Mesenchymal stem cell (in vitro differentiated cells and primary cell): Measurements from ENCODE around the gene NOP16.
A peak's percentile ranks its signal among the peaks of the same experiment; 100 is the strongest.

Experiments
- DNase-seq: peaks from one replicate; pipeline ENCODE4 v3.0.0-alpha.2; 2013
- H2AFZ ChIP-seq: one replicate; pipeline ENCODE4 v1.6.1; 2013; ENCODE audit warnings: low read depth, mild to moderate bottlenecking, control low read depth, inconsistent platforms, low read length, moderate library complexity
- H2AK5ac ChIP-seq: 2 replicates; pipeline ENCODE4 v1.6.1; 2013; ENCODE audit warnings: low read length, moderate library complexity, mild to moderate bottlenecking, inconsistent platforms; ENCODE audit not compliant: severe bottlenecking
- H2BK120ac ChIP-seq: one replicate; pipeline ENCODE4 v1.6.1; 2013; ENCODE audit warnings: low read depth, mild to moderate bottlenecking, inconsistent platforms, low read length, moderate library complexity
- H2BK12ac ChIP-seq, 2 experiments: one replicate each; pipeline ENCODE4 v1.6.1; 2013; ENCODE audit warnings: inconsistent platforms in 2 of 2, low read length in 2 of 2, mild to moderate bottlenecking in 2 of 2, moderate library complexity in 2 of 2, control low read depth in 1 of 2
- H2BK15ac ChIP-seq: one replicate; pipeline ENCODE4 v1.6.1; 2013; ENCODE audit warnings: mild to moderate bottlenecking, low read depth, inconsistent platforms; ENCODE audit not compliant: poor library complexity, severe bottlenecking
- H2BK5ac ChIP-seq: 2 replicates; pipeline ENCODE4 v1.6.1; 2013; ENCODE audit warnings: low read depth, mild to moderate bottlenecking, low read length, control low read depth, inconsistent platforms; ENCODE audit not compliant: poor library complexity, severe bottlenecking
- H3K14ac ChIP-seq, 2 experiments: one replicate each; pipeline ENCODE4 v1.6.1; 2013; ENCODE audit warnings: inconsistent platforms in 2 of 2, low read length in 2 of 2, control low read depth in 1 of 2, mild to moderate bottlenecking in 1 of 2, moderate library complexity in 1 of 2
- H3K18ac ChIP-seq, 2 experiments: one replicate each; pipeline ENCODE4 v1.6.1; 2013; ENCODE audit warnings: inconsistent platforms in 2 of 2, low read length in 2 of 2, control low read depth in 1 of 2, low read depth in 1 of 2, mild to moderate bottlenecking in 1 of 2
- H3K23ac ChIP-seq, 2 experiments: one replicate each; pipeline ENCODE4 v1.6.1; 2013; ENCODE audit warnings: inconsistent platforms in 2 of 2, low read length in 2 of 2, mild to moderate bottlenecking in 2 of 2, moderate library complexity in 2 of 2, control low read depth in 1 of 2
- H3K27ac ChIP-seq: 2 replicates; pipeline ENCODE4 v1.5.1; 2013; ENCODE audit warnings: mild to moderate bottlenecking, moderate library complexity, low read length, control low read depth, inconsistent platforms; ENCODE audit not compliant: poor library complexity, severe bottlenecking
- H3K27me3 ChIP-seq, 2 experiments: 2 replicates each; pipeline versions ENCODE4 v1.6.1 to v1.7.0; 2013; ENCODE audit warnings: low read length in 2 of 2, mild to moderate bottlenecking in 2 of 2, moderate library complexity in 2 of 2, control low read depth in 1 of 2, inconsistent platforms in 1 of 2; ENCODE audit not compliant: control insufficient read depth in 1 of 2, insufficient read depth in 1 of 2
- H3K36me3 ChIP-seq, 2 experiments: 2 replicates each; pipeline versions ENCODE4 v1.6.1 to v1.7.0; 2013; ENCODE audit warnings: low read length in 2 of 2, control low read depth in 1 of 2, inconsistent platforms in 1 of 2, low read depth in 1 of 2, mild to moderate bottlenecking in 1 of 2; ENCODE audit not compliant: insufficient read depth in 2 of 2, control insufficient read depth in 1 of 2
- H3K4ac ChIP-seq, 2 experiments: one replicate each; pipeline ENCODE4 v1.6.1; 2013; ENCODE audit warnings: inconsistent platforms in 2 of 2, low read length in 2 of 2, mild to moderate bottlenecking in 2 of 2, moderate library complexity in 2 of 2, control low read depth in 1 of 2, low read depth in 1 of 2
- H3K4me1 ChIP-seq: 2 replicates; pipeline ENCODE4 v1.6.1; 2013; ENCODE audit warnings: low read depth, low read length, control low read depth; ENCODE audit not compliant: control insufficient read depth, insufficient read depth
- H3K4me2 ChIP-seq: 2 replicates; pipeline ENCODE4 v1.6.1; 2013; ENCODE audit warnings: low read length, mild to moderate bottlenecking, inconsistent platforms; ENCODE audit not compliant: poor library complexity, severe bottlenecking
- H3K4me3 ChIP-seq, 2 experiments: 2 replicates each; pipeline versions ENCODE4 v1.5.1 to v1.7.0; 2013; ENCODE audit warnings: low read length in 2 of 2, mild to moderate bottlenecking in 2 of 2, control low read depth in 1 of 2, low read depth in 1 of 2; ENCODE audit not compliant: insufficient read depth in 1 of 2
- H3K79me1 ChIP-seq: replicated peaks from 2 replicates; pipeline ENCODE4 v1.6.1; 2013; ENCODE audit warnings: mild to moderate bottlenecking, control low read depth, low read length, inconsistent platforms; ENCODE audit not compliant: poor library complexity, severe bottlenecking
- H3K9ac ChIP-seq: 2 replicates; pipeline ENCODE4 v1.7.0; 2013; ENCODE audit warnings: mild to moderate bottlenecking, low read length, moderate library complexity
- H3K9me3 ChIP-seq: 2 replicates; pipeline ENCODE4 v1.7.0; 2013; ENCODE audit warnings: mild to moderate bottlenecking, low read length; ENCODE audit not compliant: control insufficient read depth
- H4K8ac ChIP-seq: one replicate; pipeline ENCODE4 v1.6.1; 2013; ENCODE audit warnings: inconsistent platforms, mild to moderate bottlenecking, low read length, moderate library complexity
- H4K91ac ChIP-seq: one replicate; pipeline ENCODE4 v1.6.1; 2013; ENCODE audit warnings: mild to moderate bottlenecking, low read length, inconsistent platforms
- WGBS: methylation state at CpG from one replicate; pipeline ENCODE4 v1.1.7; 2013; ENCODE audit warnings: mixed read lengths; 5-methylcytosine and 5-hydroxymethylcytosine counted together

The NOP16 gene

GRCh38 chr5:176361437-176362232 lies 26.8 kb downstream of the NOP16 start, which contains the start of gene KIAA1191:
Gene KIAA1191 (minus strand): TSS chr5:176361764. CDS start chr5:176359508, 2,256 bp downstream.
- Histone ChIP-seq H3K14ac (peak within 1 kb of the TSS; percentile 62 to 89), H2BK12ac (peak within 1 kb of the TSS in 1 of 2 experiments; percentile 18), H3K4me2 (peak within 1 kb of the TSS; percentile 78), H3K4ac (peak within 1 kb of the TSS; percentile 51 to 66), H3K9ac (peak within 1 kb of the TSS; percentile 95), H2AFZ (peak within 1 kb of the TSS; percentile 91), H3K36me3 (peaks cover 15 to 19% of the 10 kb centered on the region in 2 experiments), H3K27me3 (no peaks in the 10 kb centered on the region), H3K9me3 (no peaks in the 10 kb centered on the region), H2BK120ac (no peak within 1 kb of the TSS), H3K4me1 (peaks cover 18% of the 10 kb centered on the region), H3K4me3 (peak within 1 kb of the TSS; percentile 89 to 97), H2BK15ac (no peak within 1 kb of the TSS), H3K79me1 (peaks cover 10% of the 10 kb centered on the region), H2BK5ac (no peak within 1 kb of the TSS), H3K27ac (peak within 1 kb of the TSS; percentile 27), H3K23ac (peak within 1 kb of the TSS in 1 of 2 experiments; percentile 67), H4K8ac (peak within 1 kb of the TSS; percentile 84), H4K91ac (no peak within 1 kb of the TSS), H3K18ac (peak within 1 kb of the TSS; percentile 82 to 89), H2AK5ac (no peak within 1 kb of the TSS)
- peak; percentile 92 for DNase-seq
- WGBS, result 2% methylated on average over 52 of the region's 56 CpGs

GRCh38 chr5:176360894-176361436 lies 27.4 kb downstream of the NOP16 start:
- no peak for DNase-seq
- H3K4ac ChIP-seq, result peak overlapping the region; percentile 34 to 66
- peaks cover 4% of the 10 kb centered on the region for H3K79me1 ChIP-seq
- H3K36me3 ChIP-seq, result peaks cover 12 to 25% of the 10 kb centered on the region in 2 experiments
- no peak overlapping the region for H2AK5ac ChIP-seq
- peak overlapping the region in 1 of 2 experiments; percentile 18 for H2BK12ac ChIP-seq
- H2AFZ ChIP-seq, result peak overlapping the region; percentile 51
- H3K4me3 ChIP-seq, result peak overlapping the region; percentile 89 to 97
- peak overlapping the region in 1 of 2 experiments; percentile 67 for H3K23ac ChIP-seq
- no peak overlapping the region for H3K27ac ChIP-seq
- H3K4me2 ChIP-seq, result peak overlapping the region; percentile 55
- H2BK120ac ChIP-seq, result no peak overlapping the region
- H3K9ac ChIP-seq, result peak overlapping the region; percentile 95
- H3K4me1 ChIP-seq, result peaks cover 12% of the 10 kb centered on the region
- H3K18ac ChIP-seq, result peak overlapping the region; percentile 82 to 89
- H4K91ac ChIP-seq, result no peak overlapping the region
- H3K9me3 ChIP-seq, result no peaks in the 10 kb centered on the region
- WGBS, result 4% methylated on average over 23 of the region's 27 CpGs
- H2BK5ac ChIP-seq, result no peak overlapping the region
- no peaks in the 10 kb centered on the region for H3K27me3 ChIP-seq
- peak overlapping the region; percentile 62 to 89 for H3K14ac ChIP-seq
- H4K8ac ChIP-seq, result peak overlapping the region; percentile 84
- no peak overlapping the region for H2BK15ac ChIP-seq

- Histone ChIP-seq H3K36me3 (peaks cover 23 to 37% of the 10 kb centered on the region in 2 experiments), H3K4me2 (peak overlapping the region; percentile 31), H4K8ac (no peak overlapping the region), H3K9me3 (no peaks in the 10 kb centered on the region), H3K4me3 (peak overlapping the region in 1 of 2 experiments; percentile 10), H3K9ac (no peak overlapping the region), H2BK5ac (no peak overlapping the region), H3K27me3 (no peaks in the 10 kb centered on the region), H3K79me1 (peaks cover 5% of the 10 kb centered on the region), H2AFZ (no peak overlapping the region), H3K4ac (no peak overlapping the region), H2AK5ac (no peak overlapping the region), H2BK15ac (no peak overlapping the region), H2BK120ac (no peak overlapping the region), H3K4me1 (peaks cover 6% of the 10 kb centered on the region), H3K27ac (no peak overlapping the region), H2BK12ac (no peak overlapping the region), H3K23ac (no peak overlapping the region), H4K91ac (no peak overlapping the region), H3K14ac (no peak overlapping the region), H3K18ac (no peak overlapping the region)
- 84% methylated on average over 4 of the region's 4 CpGs for WGBS
- DNase-seq, result peak; percentile 54
Measured at GRCh38 chr5:176359658-176360057, 28.7 kb downstream of the NOP16 start.

- H3K27me3 ChIP-seq, result no peaks in the 10 kb centered on the region
- DNase-seq, result no peak
- no peaks in the 10 kb centered on the region for H3K9me3 ChIP-seq
- H2BK12ac ChIP-seq, result no peak overlapping the region
- H4K91ac ChIP-seq, result no peak overlapping the region
- H2BK15ac ChIP-seq, result no peak overlapping the region
- H3K14ac ChIP-seq, result no peak overlapping the region
- 97% methylated on average over 3 of the region's 3 CpGs for WGBS
- no peak overlapping the region for H2AFZ ChIP-seq
- no peak overlapping the region for H4K8ac ChIP-seq
- peaks cover 48 to 72% of the 10 kb centered on the region in 2 experiments for H3K36me3 ChIP-seq
- H3K27ac ChIP-seq, result no peak overlapping the region
- no peak overlapping the region for H3K23ac ChIP-seq
- H2BK5ac ChIP-seq, result no peak overlapping the region
- H2BK120ac ChIP-seq, result no peak overlapping the region
- H3K79me1 ChIP-seq, result peaks cover 22% of the 10 kb centered on the region
- no peak overlapping the region for H3K4ac ChIP-seq
- H3K18ac ChIP-seq, result no peak overlapping the region
- H3K9ac ChIP-seq, result no peak overlapping the region
- H3K4me3 ChIP-seq, result no peak overlapping the region
- H3K4me2 ChIP-seq, result no peak overlapping the region
- peaks cover 2% of the 10 kb centered on the region for H3K4me1 ChIP-seq
- H2AK5ac ChIP-seq, result no peak overlapping the region
Measured at GRCh38 chr5:176356179-176356566, 32.2 kb downstream of the NOP16 start.
